CD14-positive monocyte (primary cell): ENCODE measurements around the gene NLRC3. TPM values are rescaled to one million over a fixed set of nuclear protein-coding genes. Genes with fewer than 3 reads are reported as not detected.
"Not testable (repeated sequence)": the region's sequence is repeated elsewhere in the genome, so short reads cannot be mapped to it uniquely, and the experiment has no call there.

Experiments used
- DNase-seq, 3 donors: peaks; one replicate each; pipeline ENCODE4 v3.0.0-alpha.2; 2011 to 2022
- H2AFZ ChIP-seq: 2 replicates; pipeline ENCODE4 v1.6.0; 2012; ENCODE audit warnings: mild to moderate bottlenecking, low read depth, low read length, inconsistent platforms; ENCODE audit not compliant: insufficient read depth, poor library complexity, severe bottlenecking
- H3K27ac ChIP-seq, 2 donors: 1 replicate in 1 of 2; 2 replicates in 1 of 2; pipeline ENCODE4 v1.5.1; 2012 to 2013; ENCODE audit warnings: low read length in 2 of 2, control low read depth in 1 of 2, inconsistent platforms in 1 of 2, low read depth in 1 of 2, mild to moderate bottlenecking in 1 of 2
- H3K27me3 ChIP-seq, 2 donors: one replicate each; pipeline versions ENCODE4 v1.6.0 to v1.6.1; 2011 to 2013; ENCODE audit warnings: low read length in 2 of 2; ENCODE audit not compliant: control insufficient read depth in 2 of 2, insufficient read depth in 2 of 2
- H3K36me3 ChIP-seq, 2 donors: replicated peaks in 1 of 2; 1 replicate in 1 of 2; 2 replicates in 1 of 2; pipeline versions ENCODE4 v1.5.1 to v1.6.1; 2012 to 2013; ENCODE audit warnings: low read length in 2 of 2, control low read depth in 1 of 2, inconsistent platforms in 1 of 2, mild to moderate bottlenecking in 1 of 2; ENCODE audit not compliant: insufficient read depth in 2 of 2, control insufficient read depth in 1 of 2
- H3K4me1 ChIP-seq, 2 donors: 1 replicate in 1 of 2; 2 replicates in 1 of 2; pipeline versions ENCODE4 v1.5.1 to v1.6.1; 2012 to 2013; ENCODE audit warnings: low read length in 2 of 2, control low read depth in 1 of 2, inconsistent platforms in 1 of 2, mild to moderate bottlenecking in 1 of 2, moderate library complexity in 1 of 2; ENCODE audit not compliant: insufficient read depth in 2 of 2, control insufficient read depth in 1 of 2
- H3K4me2 ChIP-seq: replicated peaks from 2 replicates; pipeline ENCODE3; 2012; ENCODE audit warnings: low read length, moderate library complexity, mild to moderate bottlenecking; ENCODE audit not compliant: poor library complexity, severe bottlenecking; ENCODE audit errors: extremely low read depth
- H3K4me3 ChIP-seq, 3 experiments: fragments of 200-600 bp in 1 of 3; sonication (generic) in 1 of 3; replicated peaks in 1 of 3; 1 replicate in 2 of 3; 2 replicates in 1 of 3; pipeline ENCODE4 v1.5.1; 2011 to 2013; ENCODE audit warnings: low read length in 3 of 3, mild to moderate bottlenecking in 3 of 3, control low read depth in 2 of 3, low read depth in 2 of 3, inconsistent platforms in 1 of 3, moderate library complexity in 1 of 3
- H3K79me2 ChIP-seq: 2 replicates; pipeline ENCODE4 v1.6.0; 2012; ENCODE audit warnings: mild to moderate bottlenecking, control low read depth, inconsistent platforms, low read length, moderate library complexity; ENCODE audit not compliant: insufficient read depth
- H3K9ac ChIP-seq: 2 replicates; pipeline ENCODE4 v1.6.0; 2017; ENCODE audit warnings: low read length, mild to moderate bottlenecking; ENCODE audit not compliant: insufficient read depth, poor library complexity, severe bottlenecking
- H3K9me3 ChIP-seq, 2 donors: replicated peaks in 1 of 2; 1 replicate in 1 of 2; 2 replicates in 1 of 2; pipeline versions ENCODE4 v1.5.1 to v1.6.1; 2012 to 2013; ENCODE audit warnings: low read length in 2 of 2, control low read depth in 1 of 2; ENCODE audit not compliant: control insufficient read depth in 1 of 2, insufficient read depth in 1 of 2
- H4K20me1 ChIP-seq: 2 replicates; pipeline ENCODE4 v1.6.0; 2012; ENCODE audit warnings: mild to moderate bottlenecking, low read length, control low read depth, moderate library complexity; ENCODE audit not compliant: insufficient read depth
- H3K27ac Mint-ChIP-seq, 7 donors: one replicate each; pipeline ENCODE4 v1.8.0; 2020; ENCODE audit warnings: mild to moderate bottlenecking in 7 of 7, mixed read lengths in 7 of 7, moderate library complexity in 6 of 7, inconsistent platforms in 2 of 7
- H3K27me3 Mint-ChIP-seq, 3 donors: one replicate each; pipeline ENCODE4 v1.8.0; 2021 to 2022; ENCODE audit warnings: low read depth in 3 of 3, mild to moderate bottlenecking in 3 of 3, mixed read lengths in 3 of 3, moderate library complexity in 3 of 3, inconsistent platforms in 1 of 3
- H3K36me3 Mint-ChIP-seq, 2 donors: one replicate each; pipeline ENCODE4 v1.8.0; 2020; ENCODE audit warnings: mixed read lengths in 2 of 2, inconsistent platforms in 1 of 2, mild to moderate bottlenecking in 1 of 2
- H3K4me1 Mint-ChIP-seq: one replicate; pipeline ENCODE4 v1.8.0; 2020; ENCODE audit warnings: mild to moderate bottlenecking, mixed read lengths
- H3K4me3 Mint-ChIP-seq, 2 donors: one replicate each; pipeline ENCODE4 v1.8.0; 2020; ENCODE audit warnings: mild to moderate bottlenecking in 2 of 2, mixed read lengths in 2 of 2, moderate library complexity in 1 of 2
- H3K9me3 Mint-ChIP-seq, 7 donors: one replicate each; pipeline ENCODE4 v1.8.0; 2020 to 2022; ENCODE audit warnings: mixed read lengths in 7 of 7, mild to moderate bottlenecking in 6 of 7, moderate library complexity in 6 of 7, inconsistent platforms in 2 of 7
- CTCF ChIP-seq: fragments of 200-600 bp; IDR thresholded peaks from one replicate; pipeline ENCODE4 v1.8.0; 2022; ENCODE audit warnings: antibody characterized with exemption, mild to moderate bottlenecking
- WGBS: methylation state at CpG from one replicate; pipeline ENCODE4 v1.1.5; 2013; ENCODE audit warnings: missing lambda C conversion rate; ENCODE audit not compliant: insufficient coverage; 5-methylcytosine and 5-hydroxymethylcytosine counted together
- intact Hi-C, 2 donors: fragments of 100-400 bp; cut with micrococcal nuclease; formaldehyde crosslinking; loops; one replicate each; pipeline versions ENCODE4 v1.15.0 to v1.15.1; 2023
- polyA plus RNA-seq, 3 donors: library from polyadenylated mRNA; depleted of rRNA in 1 of 3; unstranded in 2 of 3; stranded (reverse) in 1 of 3; fragments of 300-500 nt in 2 of 3; fragments of >200 nt in 1 of 3; fragmentation: Illumina TruSeq in 2 of 3; gene quantifications; 1 replicate in 2 of 3; 2 replicates in 1 of 3; pipeline ENCODE4 v1.2.3, GENCODE V29; 2012 to 2021

Gene NLRC3
- polyA plus RNA-seq, 3 donors, result 0.03 to 0.07 (median 0.06) TPM

DNA sequence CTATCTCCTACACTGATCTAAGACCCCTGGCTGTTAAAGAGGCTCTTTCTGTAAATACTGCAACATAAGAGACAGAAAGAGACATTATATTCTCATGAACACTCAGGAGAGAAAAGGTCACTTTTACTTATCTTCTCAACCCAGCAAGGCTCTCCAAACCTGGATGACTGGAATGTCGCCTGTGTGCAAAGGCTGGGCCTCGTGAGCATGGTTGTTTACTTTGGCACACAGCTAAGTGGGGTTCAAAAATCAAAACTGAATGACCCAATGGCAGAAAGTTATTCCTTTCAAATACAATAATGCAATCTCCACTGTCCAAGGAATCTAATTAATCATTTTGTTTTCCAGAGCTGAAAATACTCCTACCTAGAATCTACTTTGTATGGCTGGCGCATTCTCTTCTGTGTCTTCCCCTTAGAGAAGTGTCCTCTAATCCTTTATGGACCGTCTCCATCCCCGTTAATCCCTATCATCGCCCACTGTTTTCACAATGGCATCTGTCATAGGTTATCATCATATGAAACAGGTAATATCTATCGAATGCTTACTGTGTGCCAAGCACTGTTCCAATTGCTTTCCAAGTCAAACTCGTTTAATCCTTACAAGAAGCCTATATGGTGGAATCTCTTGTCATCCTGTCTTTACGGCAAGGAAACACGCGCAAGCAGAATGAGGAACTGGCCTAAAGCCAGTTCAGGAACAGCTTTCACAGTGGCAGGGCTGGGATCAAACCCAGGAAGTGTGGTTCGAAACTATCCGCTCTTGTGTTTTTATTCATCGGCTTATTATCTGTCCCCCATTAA lies 32.9 kb upstream of the NLRC3 start:
- H3K4me2 ChIP-seq, result peak overlapping the region; percentile 92
- H3K36me3 ChIP-seq, result peaks cover 0 to 25% of the 10 kb centered on the region in 2 donors
- no peaks in the 10 kb centered on the region for H3K9me3 Mint-ChIP-seq
- peaks cover 0 to 1% (median 0%) of the 10 kb centered on the region in 3 donors for H3K27me3 Mint-ChIP-seq
- intact Hi-C loops, result loop anchor here in 1 of 2 donors (2.0 to 10.0 kb wide), 2 partner anchors 107 to 575 kb away; partner anchors contain the start of gene TRAP1
- peaks cover 8% of the 10 kb centered on the region for H4K20me1 ChIP-seq
- H3K4me3 ChIP-seq, result peak overlapping the region; percentile 82 to 97 (median 90)
- TF ChIP-seq CTCF, result no peak
- peaks cover 47% of the 10 kb centered on the region for H3K4me1 Mint-ChIP-seq
- DNase-seq, result peak; percentile 30 to 62 (median 59)
- H3K27ac Mint-ChIP-seq, result peak overlapping the region; percentile 8 to 97 (median 69)
- whole genome bisulfite sequencing, result 51% methylated on average over 9 of the region's 14 CpGs
- H2AFZ ChIP-seq, result peak overlapping the region; percentile 92
- H3K9ac ChIP-seq, result peak overlapping the region; percentile 84
- H3K27me3 ChIP-seq, result no peaks in the 10 kb centered on the region
- peak overlapping the region; percentile 89 to 98 for H3K4me3 Mint-ChIP-seq
- peak overlapping the region in 1 of 2 donors; percentile 70 for H3K27ac ChIP-seq
- peaks cover 29 to 33% of the 10 kb centered on the region in 2 donors for H3K4me1 ChIP-seq
- H3K79me2 ChIP-seq, result peaks cover 47% of the 10 kb centered on the region
- peaks cover 18 to 38% of the 10 kb centered on the region in 2 donors for H3K36me3 Mint-ChIP-seq
- no peaks in the 10 kb centered on the region for H3K9me3 ChIP-seq

DNA sequence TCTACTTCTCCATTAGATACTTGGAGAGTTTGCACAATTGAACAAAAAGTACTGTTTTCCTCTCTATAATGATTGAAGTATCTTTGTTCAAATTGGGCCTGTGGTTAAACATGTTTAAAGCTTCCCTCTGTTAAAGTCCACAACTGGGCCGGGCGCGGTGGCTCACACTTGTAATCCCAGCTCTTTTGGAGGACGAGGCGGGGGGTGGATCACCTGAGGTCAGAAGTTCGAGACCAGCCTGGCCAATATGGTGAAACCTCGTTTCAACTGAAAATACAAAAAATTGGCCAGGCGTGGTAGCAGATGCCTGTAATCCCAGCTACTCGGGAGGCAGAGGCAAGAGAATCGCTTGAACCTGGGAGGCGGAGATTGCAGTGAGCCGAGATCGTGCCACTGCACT lies 31.8 kb upstream of the NLRC3 start:
- peaks cover 36% of the 10 kb centered on the region for H3K79me2 ChIP-seq
- H3K4me1 ChIP-seq, result peaks cover 28 to 29% of the 10 kb centered on the region in 2 donors
- Mint-ChIP-seq H3K4me1 (peaks cover 40% of the 10 kb centered on the region), H3K36me3 (peaks cover 17 to 39% of the 10 kb centered on the region in 2 donors)
- H3K4me3 ChIP-seq, H2AFZ ChIP-seq, H3K27me3 Mint-ChIP-seq, H3K27ac Mint-ChIP-seq, H3K4me3 Mint-ChIP-seq, H3K9me3 Mint-ChIP-seq, H3K9me3 ChIP-seq, DNase-seq, H3K27ac ChIP-seq, H3K27me3 ChIP-seq, H3K9ac ChIP-seq, intact Hi-C loops, H3K4me2 ChIP-seq, H4K20me1 ChIP-seq: not testable (repeated sequence)
- WGBS, result 96% methylated on average over 10 of the region's 13 CpGs
- peaks cover 0 to 28% of the 10 kb centered on the region in 2 donors for H3K36me3 ChIP-seq
